ENCODE data around the gene IL1RN. TPM values are rescaled to one million over a fixed set of nuclear protein-coding genes. Genes with fewer than 3 reads are reported as not detected.

Gene IL1RN
- total and polyA plus RNA-seq, 2 of the 13 experiments (the other 11 are each of a cell fraction or from before 2014, with no cell fraction given) = 21.2 to 101 TPM

DNA sequence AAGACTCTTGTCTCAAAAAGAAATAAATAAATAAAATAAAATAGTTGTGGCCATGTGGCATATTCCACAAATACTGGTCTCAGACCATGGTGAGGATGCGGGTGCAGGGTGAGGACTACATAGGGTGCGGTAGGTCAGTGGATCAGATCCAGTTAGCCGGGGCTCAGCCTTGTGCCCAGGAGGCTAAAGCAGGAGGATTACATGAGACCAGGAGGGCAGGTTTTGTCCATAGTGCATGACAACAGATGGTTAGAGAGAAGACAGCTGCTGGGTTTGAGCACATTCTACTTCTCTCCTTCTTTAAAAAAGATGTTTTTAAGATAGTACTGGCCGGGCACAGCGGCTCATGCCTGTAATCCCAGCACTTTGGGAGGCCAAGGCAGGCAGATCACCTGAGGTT, 33.6 kb downstream of the IL1RN start:
- no peaks in the 10 kb centered on the region; a peak in 1 of 5 replicates for H3K27me3 ChIP-seq (ENCODE audit: control insufficient read depth in 1 of 2, insufficient read depth in 2 of 2, low read length in 2 of 2)
- no peak for FAIRE-seq
- no TSS peak for BruUV-seq (replicated peaks)
- no peaks in the 10 kb centered on the region for H3K36me3 ChIP-seq (replicated peaks in 1 of 2; ENCODE audit: control insufficient read depth in 1 of 2, insufficient read depth in 2 of 2, low read length in 2 of 2)
- no peaks in the 10 kb centered on the region for H4K20me1 ChIP-seq (ENCODE audit: insufficient read depth, low read length)
- no peaks in the 10 kb centered on the region for H3K79me2 ChIP-seq (ENCODE audit: insufficient read depth, low read length)
- DNase-seq (ENCODE audit: low spot score) = no peak
- no peak for ATAC-seq
- no peak overlapping the region for H3K4me2 ChIP-seq (ENCODE audit: low read depth, low read length)
- TF ChIP-seq ZNF468 (CRISPR knock-in tag; IDR thresholded peaks at IDR 0.05) = no peak
- TF ChIP-seq SNRNP70 (IDR thresholded peaks at IDR 0.05; ENCODE audit: low read depth, low read length) = no peak
- TF ChIP-seq ZBTB7A (CRISPR knock-in tag; IDR thresholded peaks at IDR 0.05) = no peak
- no peak for TF ChIP-seq TSC22D2 (CRISPR knock-in tag; IDR thresholded peaks at IDR 0.05; ENCODE audit: borderline replicate concordance)
- TF ChIP-seq LCORL (IDR thresholded peaks at IDR 0.05) = no peak
- TF ChIP-seq LCORL (CRISPR knock-in tag; IDR thresholded peaks at IDR 0.05) = no peak
- no peak for TF ChIP-seq PLRG1 (conservative IDR thresholded peaks at IDR 0.05)
- no peak for TF ChIP-seq ZNF124 (CRISPR knock-in tag; IDR thresholded peaks at IDR 0.05)
- TF ChIP-seq BCL6 (CRISPR knock-in tag; IDR thresholded peaks at IDR 0.05) = no peak
- no peak for TF ChIP-seq MYNN (CRISPR knock-in tag; IDR thresholded peaks at IDR 0.05; ENCODE audit: low read depth)
- no peak for TF ChIP-seq ZNF510 (CRISPR knock-in tag; IDR thresholded peaks at IDR 0.05; ENCODE audit: low read depth)
- TF ChIP-seq, protein P1, sequence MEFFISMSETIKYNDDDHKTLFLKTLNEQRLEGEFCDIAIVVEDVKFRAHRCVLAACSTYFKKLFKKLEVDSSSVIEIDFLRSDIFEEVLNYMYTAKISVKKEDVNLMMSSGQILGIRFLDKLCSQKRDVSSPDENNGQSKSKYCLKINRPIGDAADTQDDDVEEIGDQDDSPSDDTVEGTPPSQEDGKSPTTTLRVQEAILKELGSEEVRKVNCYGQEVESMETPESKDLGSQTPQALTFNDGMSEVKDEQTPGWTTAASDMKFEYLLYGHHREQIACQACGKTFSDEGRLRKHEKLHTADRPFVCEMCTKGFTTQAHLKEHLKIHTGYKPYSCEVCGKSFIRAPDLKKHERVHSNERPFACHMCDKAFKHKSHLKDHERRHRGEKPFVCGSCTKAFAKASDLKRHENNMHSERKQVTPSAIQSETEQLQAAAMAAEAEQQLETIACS (CRISPR knock-in tag; IDR thresholded peaks at IDR 0.05) = no peak
- peaks cover 57% of the 10 kb centered on the region for H3K4me1 ChIP-seq (ENCODE audit: insufficient read depth, low read length)
- in situ Hi-C loops (cut with HindIII; ENCODE audit: extremely low pct_ligation_motif_present, low pct_unique_long_range_greater_than_20kb) (no loop called here), intact Hi-C loops (cut with micrococcal nuclease; ENCODE audit: unreplicated experiment) (no loop called here)
- H3K27ac ChIP-seq (ENCODE audit: extremely low read length, insufficient read depth, low read length) = no peak overlapping the region
- WGBS (ENCODE audit: low lambda C conversion rate) = 85% methylated on average over 5 of the region's 5 CpGs
- no peak overlapping the region for H3K9ac ChIP-seq (ENCODE audit: insufficient read depth, low read depth, low read length)
- CTCF ChIA-PET (ENCODE audit: low intra/inter-chr PET ratio, low total read pairs) = no interaction called here
- no peaks in the 10 kb centered on the region for H3K9me3 ChIP-seq (ENCODE audit: low read length)
- POLR2A ChIA-PET = no interaction called here
- no peak overlapping the region for H3K4me3 ChIP-seq (replicated peaks in 1 of 3; ENCODE audit: insufficient read depth in 1 of 3, low read depth in 2 of 3, low read length in 3 of 3)
- H2AFZ ChIP-seq (ENCODE audit: low read length) = no peak overlapping the region
